NCI-H69 (cell line): Measurements from ENCODE around the gene RAB11FIP3.
"Not testable (repeated sequence)": the region's sequence is repeated elsewhere in the genome, so short reads cannot be mapped to it uniquely, and the experiment has no call there.

ENCODE experiments used
- DNase-seq: peaks from one replicate; lab custom pipeline; 2025; lab: John Stamatoyannopoulos, UW

The RAB11FIP3 gene

GRCh38 chr16:391885-392335 lies 33.5 kb upstream of the RAB11FIP3 start:
- DNase-seq, result peak; percentile 78

DNA sequence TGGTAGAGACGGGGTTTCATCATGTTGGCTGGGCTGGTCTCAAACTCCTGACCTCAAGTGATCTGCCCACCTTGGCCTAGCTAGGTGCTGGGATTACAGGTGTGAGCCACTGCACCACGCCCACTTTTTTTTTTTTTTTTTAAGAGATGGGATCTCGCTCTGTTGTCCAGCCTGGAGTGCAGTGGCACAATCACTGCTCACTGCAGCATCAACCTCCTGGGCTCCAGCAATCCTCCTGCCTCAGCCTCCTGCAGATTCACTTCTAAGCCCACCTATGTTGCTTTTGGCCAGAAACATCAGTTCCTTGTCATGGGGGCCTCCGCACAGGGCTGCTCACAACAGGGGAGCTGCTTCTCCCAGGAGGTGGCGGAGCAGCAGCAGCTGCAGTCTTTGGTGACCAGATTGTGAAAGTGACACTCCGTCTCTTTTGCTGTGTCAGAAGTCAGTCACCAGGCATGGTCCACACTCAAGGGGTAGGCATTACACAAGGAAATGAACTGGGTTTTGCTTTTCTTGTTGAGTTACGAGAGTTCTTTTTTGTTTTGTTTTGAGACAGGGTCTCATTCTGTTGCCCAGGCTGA lies 32.9 kb upstream of the RAB11FIP3 start:
- no peak for DNase-seq

DNA sequence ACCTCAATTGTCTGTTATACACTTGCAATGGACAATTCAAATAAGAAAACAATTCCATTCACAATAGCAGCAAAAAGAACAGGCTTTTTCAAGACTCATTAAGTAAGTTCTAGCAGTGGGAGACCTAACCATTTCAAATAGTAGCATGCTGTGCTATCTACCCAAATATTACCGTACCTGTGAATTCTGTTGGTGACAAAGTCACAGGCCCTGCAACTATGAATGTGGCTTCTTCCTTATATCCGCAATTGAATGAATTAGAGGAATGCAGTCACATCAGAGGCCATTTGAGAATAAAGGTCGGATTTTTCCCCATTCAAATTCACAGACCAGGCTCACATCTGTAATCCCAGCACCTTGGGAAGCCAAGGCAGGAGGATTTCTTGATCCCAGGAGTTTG lies 29.2 kb upstream of the RAB11FIP3 start:
- DNase-seq, result peak; percentile 79

- peak; percentile 86 for DNase-seq
Observed at GRCh38 chr16:396605-397004, 28.8 kb upstream of the RAB11FIP3 start.

DNA sequence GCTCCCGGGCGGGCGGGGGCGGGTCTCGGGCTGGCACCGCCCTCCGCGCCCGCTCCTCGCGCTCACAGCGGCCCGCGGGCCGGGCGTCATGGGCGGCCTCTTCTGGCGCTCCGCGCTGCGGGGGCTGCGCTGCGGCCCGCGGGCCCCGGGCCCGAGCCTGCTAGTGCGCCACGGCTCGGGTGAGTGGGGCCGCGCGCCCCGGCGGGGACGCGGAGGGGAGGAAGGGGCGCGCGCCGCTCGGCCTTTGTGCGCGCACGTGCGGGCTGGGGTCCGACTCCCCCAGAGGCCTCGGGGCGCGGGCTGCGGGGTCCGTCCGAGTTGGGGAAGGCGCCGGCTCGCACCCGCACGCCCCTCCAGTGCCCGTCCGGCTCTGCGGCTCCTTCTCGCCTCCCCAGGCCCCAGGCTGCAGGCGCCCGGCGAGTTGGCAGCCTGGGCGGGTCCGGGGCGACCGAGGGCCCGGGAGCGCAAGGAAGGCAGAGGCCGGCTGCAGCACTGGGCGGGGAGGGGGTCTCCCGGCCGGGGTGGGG lies 28.3 kb upstream of the RAB11FIP3 start, which contains the start of gene NME4:
Gene NME4, plus strand, starts transcription at position 65 of the 527 bp plus-strand sequence. Its CDS starts 24 bp downstream, at position 89.
- peak; percentile 85 for DNase-seq

DNA sequence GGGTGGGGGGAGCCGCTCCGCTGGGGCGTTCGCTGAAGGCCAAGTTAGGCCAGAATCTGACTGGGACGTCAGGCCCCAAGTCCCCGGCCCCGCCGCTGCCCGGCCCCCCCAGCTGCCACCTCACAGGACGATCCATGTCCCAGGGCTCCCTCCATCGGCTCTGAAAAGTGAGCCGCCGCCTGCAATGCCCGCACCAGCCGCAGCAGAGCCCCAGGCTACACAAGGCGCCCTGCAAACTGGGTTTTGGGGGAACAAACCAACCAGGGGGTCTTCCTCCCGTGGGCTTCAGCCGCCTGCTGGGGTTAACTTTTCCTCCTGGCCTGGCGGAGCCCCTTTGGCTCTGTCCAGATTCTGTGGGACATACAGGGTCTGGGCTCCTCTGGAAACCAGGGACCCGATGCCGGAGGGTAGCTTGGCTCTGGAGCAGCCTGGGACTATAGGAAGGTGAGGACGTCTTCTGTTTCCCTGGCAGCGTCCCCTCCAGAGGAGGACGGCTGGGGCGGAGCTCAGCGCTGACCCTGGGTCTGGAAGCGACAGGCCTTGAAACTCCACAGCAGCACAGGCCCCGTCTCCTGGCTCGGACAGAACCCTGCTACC lies 27.6 kb upstream of the RAB11FIP3 start:
- peak; percentile 56 for DNase-seq

DNA sequence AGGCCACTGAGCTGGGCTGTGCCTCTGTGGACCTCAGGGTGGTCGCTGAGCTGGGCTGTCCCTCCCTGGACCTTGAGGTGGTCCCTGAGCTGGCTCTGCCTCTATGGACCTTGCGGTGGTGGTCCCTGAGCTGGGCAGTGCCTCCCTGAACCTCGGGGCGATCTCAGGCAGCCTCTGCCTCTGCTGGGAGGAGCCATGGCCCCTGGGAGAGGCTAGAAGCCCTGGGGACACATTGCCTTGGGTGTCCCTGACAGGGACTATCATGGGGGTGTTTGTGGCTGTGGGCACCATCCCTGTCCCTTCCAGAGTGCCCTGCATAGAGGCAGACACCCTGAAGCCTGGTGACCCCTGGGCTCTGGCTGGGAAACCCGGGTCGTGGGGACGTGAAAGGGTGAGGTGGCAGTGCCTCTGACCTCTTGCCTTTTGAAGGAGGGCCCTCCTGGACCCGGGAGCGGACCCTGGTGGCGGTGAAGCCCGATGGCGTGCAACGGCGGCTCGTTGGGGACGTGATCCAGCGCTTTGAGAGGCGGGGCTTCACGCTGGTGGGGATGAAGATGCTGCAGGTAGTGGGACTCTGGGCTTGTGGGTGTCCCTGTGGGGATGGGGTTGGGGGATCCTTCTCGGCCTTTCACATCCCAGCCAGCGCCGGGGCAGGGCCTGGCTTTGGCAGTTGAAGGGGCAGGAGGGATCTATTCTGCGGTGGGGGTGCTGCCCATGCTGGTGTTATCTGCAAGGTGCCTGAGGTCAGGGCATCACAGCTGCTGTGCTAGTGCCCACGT lies 26.7 kb upstream of the RAB11FIP3 start:
- no peak for DNase-seq

- no peak for DNase-seq
Observed at GRCh38 chr16:399340-400019, 26.0 kb upstream of the RAB11FIP3 start.

DNA sequence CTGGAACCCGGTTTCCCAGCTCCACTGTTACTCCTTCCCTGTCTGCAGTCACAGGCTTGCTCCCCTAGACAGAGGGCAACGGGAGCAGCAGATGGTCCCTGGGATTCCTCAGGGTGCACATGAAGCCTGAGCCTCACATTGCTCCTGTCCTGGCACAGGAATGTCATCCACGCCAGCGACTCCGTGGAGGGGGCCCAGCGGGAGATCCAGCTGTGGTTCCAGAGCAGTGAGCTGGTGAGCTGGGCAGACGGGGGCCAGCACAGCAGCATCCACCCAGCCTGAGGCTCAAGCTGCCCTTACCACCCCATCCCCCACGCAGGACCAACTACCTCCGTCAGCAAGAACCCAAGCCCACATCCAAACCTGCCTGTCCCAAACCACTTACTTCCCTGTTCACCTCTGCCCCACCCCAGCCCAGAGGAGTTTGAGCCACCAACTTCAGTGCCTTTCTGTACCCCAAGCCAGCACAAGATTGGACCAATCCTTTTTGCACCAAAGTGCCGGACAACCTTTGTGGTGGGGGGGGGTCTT lies 25.3 kb upstream of the RAB11FIP3 start:
- peak; percentile 25 for DNase-seq

- DNase-seq, result peak; percentile 96
Observed at GRCh38 chr16:401468-402348, 23.7 kb upstream of the RAB11FIP3 start, which contains the start of gene DECR2. TSS of gene DECR2 (plus strand) at chr16:401885. CDS start at chr16:401964, 79 bp downstream.

- no peak for DNase-seq
Observed at GRCh38 chr16:404971-405486, 20.4 kb upstream of the RAB11FIP3 start.

DNA sequence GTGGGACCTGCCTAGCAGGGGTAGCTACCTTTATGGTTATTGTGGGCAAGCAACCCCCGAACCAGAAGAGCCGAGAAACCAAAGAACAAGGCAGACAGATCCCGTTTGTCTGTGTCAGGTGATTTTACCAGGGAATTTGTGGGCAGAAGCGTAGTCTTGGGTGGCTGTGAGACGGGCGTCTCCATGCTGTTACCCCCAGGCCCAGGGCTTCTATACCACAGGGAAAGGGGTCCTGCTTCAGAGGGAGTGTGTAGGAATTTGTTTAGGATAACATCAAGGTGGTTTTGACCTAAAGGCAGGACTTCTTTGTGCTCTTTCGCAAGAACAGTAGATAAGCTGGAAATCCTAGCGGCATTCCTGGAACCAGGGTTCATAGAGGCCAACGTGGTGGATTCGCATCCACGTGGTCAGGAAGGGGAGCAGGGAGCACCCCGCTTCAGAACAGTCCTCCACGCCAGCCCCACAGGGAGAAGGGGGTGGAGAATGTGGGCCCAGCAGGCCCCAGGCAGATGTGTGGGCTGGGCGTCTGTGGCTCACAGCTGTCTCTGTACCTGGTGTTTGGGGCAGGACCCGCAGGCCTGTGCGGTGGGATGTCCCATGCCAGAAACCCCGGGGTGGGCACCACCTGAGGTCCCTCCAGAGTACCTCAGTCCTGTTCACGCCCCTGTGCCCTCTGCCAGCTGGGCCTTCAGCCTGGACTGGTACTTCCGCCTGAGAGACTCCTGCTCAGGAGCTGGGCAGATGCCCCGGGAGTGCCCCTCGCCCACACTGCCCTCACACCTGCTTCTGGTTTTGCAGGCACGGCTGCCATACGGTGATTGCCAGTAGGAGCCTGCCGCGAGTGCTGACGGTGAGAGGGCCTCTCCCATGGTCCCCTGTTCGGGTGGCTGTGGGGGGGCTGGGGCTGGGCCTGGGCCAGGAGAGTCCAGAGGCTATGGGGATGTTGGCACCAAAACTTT lies 19.6 kb upstream of the RAB11FIP3 start:
- no peak for DNase-seq

DNA sequence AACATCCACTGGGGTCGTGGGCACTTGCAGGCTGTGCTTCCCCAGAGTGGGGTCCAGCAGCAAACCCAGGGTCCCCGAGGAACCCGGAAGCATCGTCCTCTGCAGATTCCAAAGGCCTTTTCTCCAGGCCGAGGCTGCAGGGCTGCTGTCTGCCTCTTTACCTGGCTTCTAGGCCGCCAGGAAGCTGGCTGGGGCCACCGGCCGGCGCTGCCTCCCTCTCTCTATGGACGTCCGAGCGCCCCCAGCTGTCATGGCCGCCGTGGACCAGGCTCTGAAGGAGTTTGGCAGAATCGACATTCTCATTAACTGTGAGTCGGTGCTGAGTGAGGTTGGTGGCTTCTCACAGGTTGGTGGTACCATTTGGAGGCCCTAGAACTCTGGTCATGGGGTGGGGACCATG lies 18.2 kb upstream of the RAB11FIP3 start:
- no peak for DNase-seq

GRCh38 chr16:410516-411178 lies 14.8 kb upstream of the RAB11FIP3 start:
- no peak for DNase-seq

GRCh38 chr16:411576-412265 lies 13.7 kb upstream of the RAB11FIP3 start:
- DNase-seq, result no peak

- no peak for DNase-seq
Observed at GRCh38 chr16:414395-415169, 10.9 kb upstream of the RAB11FIP3 start.

- not testable (repeated sequence) for DNase-seq
Observed at GRCh38 chr16:415170-415498, 10.3 kb upstream of the RAB11FIP3 start.

- DNase-seq, result not testable (repeated sequence)
Observed at GRCh38 chr16:422179-422578, 3.3 kb upstream of the RAB11FIP3 start.
